Measurements from ENCODE around the gene AUP1.
A peak's percentile ranks its signal among the peaks of the same experiment; 100 is the strongest.

The AUP1 gene

DNA sequence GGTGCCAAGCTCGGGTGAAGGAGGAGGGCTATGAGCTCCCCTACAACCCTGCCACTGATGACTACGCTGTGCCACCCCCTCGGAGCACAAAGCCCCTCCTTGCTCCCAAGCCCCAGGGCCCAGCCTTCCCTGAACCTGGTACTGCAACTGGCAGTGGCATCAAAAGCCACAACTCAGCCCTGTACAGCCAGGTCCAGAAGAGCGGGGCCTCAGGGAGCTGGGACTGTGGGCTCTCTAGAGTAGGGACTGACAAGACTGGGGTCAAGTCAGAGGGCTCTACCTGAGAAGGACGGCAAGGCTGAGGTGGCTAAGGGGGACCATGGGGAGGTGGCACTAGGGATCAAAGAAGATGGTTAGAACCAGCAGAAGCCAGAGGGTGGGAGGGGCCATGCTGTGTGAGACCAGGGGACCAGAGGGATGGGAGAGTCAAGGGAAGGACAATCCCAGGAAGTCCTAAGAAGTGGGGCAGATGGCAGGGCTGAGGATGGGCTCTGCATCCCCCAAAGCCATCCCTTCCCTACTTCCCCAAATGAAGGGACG is 27.4 kb upstream of the AUP1 start:
- no peak for DNase-seq

DNA sequence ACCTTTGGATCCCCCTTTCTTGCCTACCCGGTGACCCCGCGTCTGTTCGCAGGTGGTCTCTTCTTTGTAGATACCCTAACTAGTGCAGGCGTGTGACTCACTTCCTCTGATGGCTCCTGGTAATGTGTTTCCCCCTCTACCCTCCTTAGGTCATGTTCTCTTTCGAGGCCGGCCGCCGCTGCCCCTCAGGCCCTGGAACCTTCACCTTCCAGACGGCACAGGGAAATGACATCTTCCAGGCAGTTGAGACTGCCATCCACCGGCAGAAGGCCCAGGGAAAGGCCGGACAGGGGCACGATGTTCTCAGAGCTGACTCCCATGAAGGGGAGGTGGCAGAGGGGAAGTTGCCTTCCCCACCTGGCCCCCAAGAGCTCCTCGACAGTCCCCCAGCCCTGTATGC is 26.7 kb upstream of the AUP1 start:
- DNase-seq: no peak

DNA sequence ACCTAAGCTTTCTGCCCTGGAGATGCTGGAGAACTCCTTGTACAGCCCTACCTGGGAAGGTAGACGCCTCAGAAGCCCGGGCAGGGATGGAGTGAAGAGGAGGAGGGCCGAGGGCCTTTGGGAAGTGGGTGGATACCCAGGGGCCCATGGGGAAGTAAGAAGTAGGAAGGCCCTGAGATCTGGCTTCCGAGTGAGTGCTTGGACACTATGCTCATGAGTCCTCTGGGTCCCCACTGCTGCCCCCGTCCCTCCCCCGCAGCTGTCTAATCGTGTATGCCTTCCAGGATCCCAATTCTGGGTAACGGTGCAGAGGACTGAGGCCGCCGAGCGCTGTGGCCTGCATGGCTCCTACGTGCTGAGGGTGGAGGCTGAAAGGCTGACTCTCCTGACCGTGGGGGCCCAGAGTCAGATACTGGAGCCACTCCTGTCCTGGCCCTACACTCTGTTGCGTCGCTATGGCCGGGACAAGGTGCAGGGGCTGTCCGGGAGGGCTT is 26.2 kb upstream of the AUP1 start:
- DNase-seq: no peak

GRCh38 chr2:74554820-74555531 is 25.5 kb upstream of the AUP1 start:
- no peak for DNase-seq

DNA sequence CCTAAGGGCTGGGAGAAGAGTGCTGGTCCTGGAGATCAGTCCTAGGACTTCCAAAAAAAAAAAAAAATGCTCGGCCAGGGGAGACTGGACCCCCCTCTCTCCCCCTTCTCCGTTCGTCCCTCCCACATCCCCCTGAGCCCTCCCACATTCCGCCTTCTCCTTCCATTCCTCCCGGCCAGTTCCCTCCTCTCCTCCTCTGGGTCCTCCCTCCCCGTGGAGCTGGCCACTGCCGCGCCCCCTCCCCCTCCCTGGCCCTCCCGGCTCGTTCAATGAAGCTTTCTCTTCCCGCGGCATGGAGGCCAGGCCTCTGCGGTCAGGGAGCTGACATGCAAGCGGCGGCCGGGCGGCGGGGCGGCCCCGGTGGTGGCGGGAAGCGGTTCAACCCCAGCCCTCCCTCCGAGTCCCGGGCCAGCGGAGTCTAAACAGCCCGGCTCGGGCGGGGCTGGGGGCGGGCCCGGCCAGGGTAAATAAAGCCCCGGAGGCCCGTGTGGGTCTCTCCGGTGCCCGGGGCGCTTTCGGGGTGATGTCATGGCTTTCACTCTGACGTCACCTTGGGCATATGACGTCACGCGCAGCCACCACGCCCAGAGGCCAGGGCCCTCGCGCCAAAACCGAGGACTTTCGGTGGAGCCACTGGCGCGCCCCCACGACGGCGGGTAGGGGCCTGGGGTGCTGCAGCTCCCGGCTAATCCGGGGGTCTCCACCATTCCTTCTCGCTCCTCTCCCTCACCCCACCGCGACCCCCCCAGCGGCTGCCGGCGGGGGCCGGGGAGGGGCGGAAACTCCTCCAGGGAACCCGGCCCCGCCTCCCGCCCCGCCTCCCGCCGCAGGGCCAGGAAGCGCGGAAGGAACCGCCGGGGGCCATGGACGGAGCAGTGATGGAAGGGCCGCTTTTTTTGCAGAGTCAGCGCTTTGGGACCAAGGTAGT is 24.6 kb upstream of the AUP1 start, which contains the start of the genes DOK1 and LOXL3:
DOK1 (plus strand) TSS at position 829 of the 928 bp plus-strand sequence; CDS start at position 864, 35 bp downstream.
LOXL3 (minus strand) TSS at position 51 of the 928 bp plus-strand sequence. CDS start 1,308 bp downstream, outside the sequence.
- DNase-seq: peak; percentile 18

GRCh38 chr2:74552914-74553811 is 23.7 kb upstream of the AUP1 start:
- DNase-seq: no peak

DNA sequence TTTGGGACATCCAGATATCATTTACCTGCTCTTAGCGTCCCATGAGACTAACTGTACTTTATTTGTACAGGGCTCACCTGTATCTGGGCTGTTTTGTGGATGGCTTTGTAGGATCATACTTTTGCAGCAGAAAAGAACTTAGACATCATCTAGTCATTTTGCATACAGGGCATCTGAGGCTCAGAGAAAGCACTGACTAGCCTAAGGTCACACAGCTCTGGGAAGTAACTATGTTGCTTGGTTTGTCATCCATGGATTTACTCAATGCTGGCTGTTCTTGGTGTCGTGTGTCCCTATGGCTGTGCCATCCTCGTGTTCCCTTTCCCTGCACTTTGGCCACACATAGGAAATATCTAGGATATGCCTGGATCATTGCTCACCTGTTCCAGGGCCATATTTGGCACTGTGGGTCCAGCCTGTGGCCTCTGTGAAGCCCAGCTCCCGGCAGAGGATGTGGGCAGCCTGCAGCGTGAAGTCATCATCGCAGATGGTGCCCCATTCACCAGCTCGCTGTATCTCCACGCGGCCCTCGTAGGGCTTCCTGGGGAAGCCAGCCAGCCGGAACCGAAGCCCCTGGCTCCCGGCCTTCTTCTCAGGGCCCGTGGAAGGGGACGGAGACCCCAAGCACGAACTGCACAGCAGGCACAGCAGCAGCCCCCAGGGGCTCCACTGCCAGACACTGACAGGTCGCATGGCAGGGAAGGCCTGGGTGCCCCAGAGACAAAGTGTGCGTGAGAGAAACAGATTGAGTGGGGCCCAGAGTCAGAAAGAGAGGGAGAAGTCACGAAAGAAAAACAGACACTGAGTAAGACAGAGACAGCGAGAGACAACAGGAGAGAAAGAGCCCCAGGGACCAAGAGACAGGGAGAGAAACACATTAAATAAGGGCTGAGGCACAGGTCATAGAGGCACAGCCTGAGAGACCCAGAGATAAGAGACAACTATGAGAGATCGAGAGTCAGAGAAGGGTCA is 22.7 kb upstream of the AUP1 start:
- no peak for DNase-seq

DNA sequence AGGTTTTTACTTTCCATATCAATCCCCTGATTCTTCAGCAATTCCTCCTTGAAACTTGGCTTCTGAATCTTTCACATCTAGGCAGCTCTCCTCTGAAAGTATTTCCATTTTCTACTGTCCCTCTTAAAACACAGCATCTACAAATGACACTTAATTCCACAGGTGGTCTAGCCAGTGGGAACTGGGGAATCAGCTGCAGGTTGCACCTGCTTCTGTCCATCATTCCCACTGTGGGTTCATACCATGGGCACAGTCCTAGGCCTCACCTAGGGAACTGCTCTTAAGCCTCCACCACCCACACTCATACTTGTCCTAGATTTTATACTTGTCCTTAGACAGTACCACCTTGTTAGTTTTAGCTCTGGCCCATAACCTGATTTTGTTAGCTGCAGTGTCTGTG is 22.0 kb upstream of the AUP1 start:
- no peak for DNase-seq

GRCh38 chr2:74550231-74550630 is 20.7 kb upstream of the AUP1 start:
- no peak for DNase-seq

GRCh38 chr2:74548900-74549826 is 19.7 kb upstream of the AUP1 start:
- DNase-seq: peak; percentile 30

GRCh38 chr2:74548285-74548899 is 18.9 kb upstream of the AUP1 start:
- DNase-seq: peak; percentile 55

DNA sequence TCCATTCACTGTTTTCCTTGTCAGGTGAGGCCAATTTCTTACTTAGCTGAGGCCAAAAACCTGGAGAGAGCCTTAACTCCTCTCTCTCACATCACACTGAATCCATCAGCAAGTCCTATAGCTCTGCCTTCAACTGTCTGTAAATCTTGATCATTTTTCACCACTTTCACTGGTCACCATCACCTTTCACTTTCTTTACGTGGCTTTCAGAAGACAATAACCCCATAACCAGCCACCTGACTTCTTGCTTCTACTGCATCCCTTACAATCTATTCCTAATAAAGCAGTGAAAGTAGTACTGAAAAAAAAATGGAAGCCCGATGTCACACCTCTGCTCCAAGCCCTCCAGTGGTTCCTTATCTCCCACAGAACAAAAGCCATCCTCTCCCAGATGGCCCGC is 16.5 kb upstream of the AUP1 start:
- DNase-seq: no peak

- no peak for DNase-seq
Observed at GRCh38 chr2:74544634-74545033, 15.1 kb upstream of the AUP1 start.

DNA sequence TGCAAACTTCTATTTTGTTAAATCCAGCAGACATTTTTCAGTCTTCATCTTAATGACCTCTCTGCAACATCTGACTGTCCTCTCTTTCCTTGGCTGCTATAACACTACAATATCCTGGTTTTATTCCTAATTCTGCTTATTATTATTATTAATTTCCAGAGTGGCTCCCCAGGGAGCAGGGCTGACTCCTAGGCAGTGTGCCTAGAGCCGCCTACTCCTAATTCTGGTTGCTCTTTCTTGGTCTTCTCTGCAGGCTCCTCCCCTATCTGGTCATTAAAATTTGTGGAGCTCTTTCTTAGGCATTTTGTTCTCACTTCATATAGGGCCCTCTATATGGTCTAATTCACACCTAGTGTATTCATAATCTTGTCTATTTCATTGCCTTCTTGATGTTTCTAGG is 13.5 kb upstream of the AUP1 start:
- no peak for DNase-seq

DNA sequence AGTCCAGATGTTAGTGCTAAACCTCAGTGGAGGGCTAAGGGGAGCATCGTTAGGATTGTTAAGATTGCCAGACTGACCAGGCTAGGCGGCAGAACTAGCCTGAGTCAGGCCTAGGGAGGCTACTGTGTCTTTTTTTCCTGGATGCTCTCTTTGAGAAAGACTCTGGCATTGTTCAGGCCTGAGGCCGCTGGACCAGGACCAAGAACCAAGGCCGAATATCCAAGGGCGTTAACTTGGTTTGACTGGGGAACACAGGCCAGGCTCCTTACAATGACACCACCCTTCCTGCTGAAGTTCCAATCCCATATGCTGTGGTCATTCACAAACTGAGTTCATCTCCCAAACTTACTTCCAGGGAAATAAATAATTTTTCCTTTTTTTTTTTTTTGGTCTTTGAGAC is 10.8 kb upstream of the AUP1 start:
- DNase-seq: no peak

- DNase-seq: no peak
Observed at GRCh38 chr2:74538881-74539339, 9.4 kb upstream of the AUP1 start.

GRCh38 chr2:74537140-74537539 is 7.6 kb upstream of the AUP1 start:
- DNase-seq: no peak

DNA sequence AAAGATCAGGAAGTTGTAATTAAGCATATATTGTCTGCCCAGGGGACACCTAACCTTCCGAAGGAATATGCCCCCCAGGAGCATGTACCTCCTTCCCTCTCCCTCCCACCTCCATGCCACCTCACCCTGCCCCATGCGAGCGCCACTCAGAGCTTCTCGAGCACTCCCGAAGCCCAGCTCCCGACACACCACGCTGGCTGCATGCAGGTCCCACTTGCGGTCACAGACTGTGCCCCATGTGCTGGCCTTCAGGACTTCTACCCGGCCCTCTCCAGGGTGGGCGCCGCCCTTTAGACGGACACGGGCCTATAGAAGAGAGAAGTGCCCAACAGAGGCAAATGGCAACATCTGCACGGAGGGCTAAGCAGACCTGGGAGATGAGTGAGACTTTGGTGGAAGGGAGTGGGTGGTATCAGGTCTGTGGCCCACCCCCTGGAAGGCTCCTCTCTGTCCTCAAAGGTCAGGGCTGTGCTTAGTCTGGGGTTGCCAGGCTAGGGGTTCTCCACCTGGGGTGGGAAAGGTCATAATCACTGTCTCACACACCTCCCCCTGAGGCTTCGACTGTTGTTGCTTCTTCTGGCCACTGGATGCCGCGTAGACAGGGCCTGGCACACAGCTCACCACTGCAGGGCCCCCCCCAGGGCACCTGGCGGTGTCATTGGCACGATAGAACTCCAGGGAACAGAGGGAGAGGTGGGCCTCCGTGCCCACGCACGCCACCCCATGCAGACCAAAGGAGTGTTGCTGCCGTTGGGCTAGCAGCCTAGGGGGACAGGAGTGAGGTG is 6.9 kb upstream of the AUP1 start:
- no peak for DNase-seq
